Renal cortical epithelial cell (primary cell): ENCODE results near the gene CD81. TPM values are rescaled to one million over a fixed set of nuclear protein-coding genes. Genes with fewer than 3 reads are reported as not detected.

ENCODE experiments used
- DNase-seq: peaks from one replicate; pipeline ENCODE4 v3.0.0-alpha.2; 2011; ENCODE audit warnings: low read depth
- total RNA-seq: library from RNA; depleted of rRNA; stranded (reverse); fragments of >200 nt; gene quantifications from 2 replicates; pipeline ENCODE4 v1.2.3, GENCODE V29; 2014

CD81 gene
- total RNA-seq, 1 donor from 2014 or later: 666 TPM

DNA sequence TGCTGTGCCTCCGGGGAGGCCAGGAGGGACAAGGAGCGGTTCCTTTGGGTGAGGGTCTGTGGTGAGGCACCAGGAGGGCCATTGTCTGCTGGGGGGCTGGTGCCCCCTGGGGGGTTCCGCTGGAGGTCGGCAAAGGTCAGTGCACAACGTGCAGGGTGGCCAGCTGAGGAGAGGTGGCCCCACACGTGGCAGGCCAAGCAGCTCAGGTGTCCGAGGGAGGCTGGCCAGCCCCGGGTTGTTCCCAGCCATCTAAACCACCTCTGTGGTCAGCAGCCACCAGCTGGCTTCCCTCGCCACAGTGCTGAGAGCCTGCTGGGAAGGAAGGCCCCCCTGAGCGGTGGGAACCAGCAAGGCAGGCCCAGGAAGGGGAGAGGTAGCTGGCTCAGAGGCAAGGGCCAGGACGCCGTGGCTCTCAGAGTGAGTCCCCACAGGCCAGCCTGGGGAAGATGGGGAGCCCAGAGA is 27.7 kb downstream of the CD81 start:
- no peak for DNase-seq

DNA sequence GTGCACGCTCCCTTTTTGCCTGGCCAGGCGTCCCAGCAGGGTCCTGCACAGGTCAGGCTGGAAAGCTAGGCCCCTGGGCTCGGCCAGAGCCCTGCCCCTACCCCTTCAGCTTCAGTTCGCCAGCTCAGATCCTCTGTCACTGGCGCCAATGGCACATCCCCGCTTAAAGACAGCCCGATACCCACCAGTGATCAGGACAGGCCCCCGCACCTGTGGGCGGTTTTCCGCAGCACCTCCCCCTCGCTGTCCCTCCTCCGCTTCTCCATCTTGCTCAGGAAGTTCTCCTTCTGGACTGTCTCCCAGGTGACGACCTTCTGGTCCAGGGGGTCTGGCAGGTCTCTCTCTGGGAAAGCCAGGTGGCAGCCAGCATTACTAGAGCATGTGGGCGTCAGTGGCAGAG is 29.3 kb downstream of the CD81 start:
- DNase-seq: no peak

DNA sequence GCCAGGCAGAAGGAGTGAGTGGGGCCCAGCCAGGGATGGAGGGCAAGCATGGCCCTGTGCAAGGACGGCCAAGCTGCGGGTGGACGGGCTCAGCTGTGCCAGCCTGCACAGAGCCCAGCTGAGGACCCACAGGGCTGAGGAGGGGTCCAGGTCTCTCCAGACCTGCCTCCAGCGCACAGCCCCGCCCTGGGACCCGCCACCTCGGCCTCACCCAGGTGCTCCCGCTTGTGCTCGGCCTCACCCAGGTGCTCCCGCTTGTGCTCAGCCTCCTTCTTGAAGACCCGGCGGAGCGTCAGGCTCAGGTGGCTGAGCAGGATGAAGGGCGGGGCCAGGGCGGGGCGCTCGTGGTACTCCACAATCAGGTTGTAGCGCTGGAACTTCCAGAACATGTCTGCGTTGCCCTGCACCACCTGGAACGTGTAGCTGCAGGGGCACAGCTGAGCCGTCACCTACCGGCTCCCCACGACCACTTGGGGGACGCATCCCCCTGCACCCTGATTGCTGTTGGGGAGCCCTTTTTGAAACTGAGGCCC is 29.8 kb downstream of the CD81 start:
- DNase-seq: no peak

DNA sequence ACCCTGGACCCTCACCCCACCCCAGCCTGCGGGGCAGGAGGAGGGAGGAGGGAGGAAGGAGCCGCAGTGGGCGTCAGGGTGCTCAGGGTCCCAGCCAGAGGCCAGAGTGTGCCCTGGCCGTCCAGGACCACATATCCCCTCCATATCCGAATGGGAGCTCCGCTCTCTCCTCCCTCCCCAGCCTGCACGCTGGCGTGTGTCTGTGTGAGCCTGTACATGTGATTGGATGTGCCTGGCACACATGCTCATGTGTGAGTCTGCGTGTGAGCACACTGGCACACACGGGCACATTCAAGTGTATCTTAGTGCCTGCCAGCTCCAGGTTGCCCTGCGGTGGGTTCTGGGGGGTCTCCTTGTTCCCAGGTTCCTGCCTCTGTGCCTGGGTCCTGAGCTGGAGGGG is 31.6 kb downstream of the CD81 start:
- DNase-seq: no peak

DNA sequence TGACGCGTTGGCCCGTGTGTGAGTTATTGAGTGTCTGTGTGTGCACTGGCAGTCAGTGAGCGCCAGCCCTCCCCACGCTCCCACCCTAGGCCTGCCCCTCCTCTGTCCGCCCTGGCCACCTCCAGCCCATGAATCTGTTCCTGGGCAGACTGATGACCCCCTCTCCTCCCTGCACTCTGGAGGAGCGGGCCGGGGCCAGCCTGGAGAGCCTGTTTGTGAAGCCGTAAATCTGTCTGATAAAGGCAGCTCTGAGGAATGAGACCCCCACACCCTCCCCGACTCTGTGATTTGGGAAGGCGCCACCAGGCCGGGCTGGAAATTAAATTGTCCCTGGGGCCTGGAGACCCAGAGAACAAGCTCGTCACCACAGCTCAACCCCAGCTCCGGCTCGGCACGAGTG is 32.0 kb downstream of the CD81 start:
- DNase-seq: no peak

DNA sequence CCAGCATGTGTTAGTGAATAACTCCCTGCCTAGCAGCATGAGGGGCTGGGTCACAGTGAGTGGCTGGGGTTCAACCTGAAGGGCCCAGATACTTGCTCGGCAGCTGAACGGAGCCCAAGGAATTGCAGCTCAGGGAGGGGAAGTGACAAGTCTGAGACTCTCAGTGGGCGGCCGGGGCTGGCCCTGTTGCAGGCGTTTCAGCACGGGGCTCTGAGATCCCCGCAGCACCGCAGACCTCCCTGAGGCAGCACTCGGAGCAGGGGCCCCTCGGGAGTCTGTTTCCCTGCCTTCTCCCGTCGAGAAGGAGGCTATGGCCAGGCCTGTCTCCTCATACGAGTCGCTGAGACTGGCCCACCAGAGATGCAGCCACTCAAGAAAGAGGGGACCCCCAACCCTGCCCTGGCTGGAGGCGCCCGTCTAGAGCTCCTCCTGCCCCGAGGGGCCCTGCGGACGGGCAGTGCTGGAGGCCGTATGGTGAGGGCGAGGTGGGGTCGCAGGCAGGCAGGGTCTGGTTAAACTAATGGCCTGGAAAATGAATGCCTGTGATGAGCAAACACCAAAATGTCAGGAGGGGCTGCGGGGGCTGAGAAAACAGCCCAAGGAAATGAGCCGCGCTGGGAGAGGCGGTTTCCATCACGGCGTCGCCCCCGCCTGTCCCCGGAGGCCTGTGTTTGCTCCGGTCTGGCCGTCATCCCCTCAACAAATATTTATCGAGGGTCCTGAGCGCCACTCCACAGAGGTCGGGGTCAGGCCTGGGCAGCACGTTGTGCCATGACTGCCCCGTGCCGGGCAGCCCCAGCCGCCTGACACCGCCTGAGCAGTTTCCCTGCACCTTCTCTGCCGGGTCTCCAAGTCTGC is 32.7 kb downstream of the CD81 start:
- DNase-seq: no peak

DNA sequence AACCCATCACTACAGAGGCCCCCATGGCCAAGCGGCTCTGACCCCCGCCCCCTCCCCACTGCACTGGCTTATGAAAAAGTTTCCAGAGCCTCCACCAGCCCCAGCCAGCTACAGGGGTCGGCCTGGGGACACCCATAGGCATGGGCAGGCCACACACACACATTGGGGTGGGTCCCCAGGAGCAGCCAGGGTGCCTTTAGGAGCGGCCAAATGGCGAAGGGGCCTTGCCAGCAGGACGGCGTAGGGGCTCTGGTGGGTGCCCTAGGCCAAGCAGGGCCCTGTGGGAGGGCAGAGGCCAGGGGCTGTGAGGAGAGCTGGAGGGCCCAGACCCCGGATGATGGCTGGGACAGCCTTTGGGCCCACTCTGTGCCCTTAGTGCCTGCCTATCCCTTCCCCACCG is 33.5 kb downstream of the CD81 start:
- no peak for DNase-seq

DNA sequence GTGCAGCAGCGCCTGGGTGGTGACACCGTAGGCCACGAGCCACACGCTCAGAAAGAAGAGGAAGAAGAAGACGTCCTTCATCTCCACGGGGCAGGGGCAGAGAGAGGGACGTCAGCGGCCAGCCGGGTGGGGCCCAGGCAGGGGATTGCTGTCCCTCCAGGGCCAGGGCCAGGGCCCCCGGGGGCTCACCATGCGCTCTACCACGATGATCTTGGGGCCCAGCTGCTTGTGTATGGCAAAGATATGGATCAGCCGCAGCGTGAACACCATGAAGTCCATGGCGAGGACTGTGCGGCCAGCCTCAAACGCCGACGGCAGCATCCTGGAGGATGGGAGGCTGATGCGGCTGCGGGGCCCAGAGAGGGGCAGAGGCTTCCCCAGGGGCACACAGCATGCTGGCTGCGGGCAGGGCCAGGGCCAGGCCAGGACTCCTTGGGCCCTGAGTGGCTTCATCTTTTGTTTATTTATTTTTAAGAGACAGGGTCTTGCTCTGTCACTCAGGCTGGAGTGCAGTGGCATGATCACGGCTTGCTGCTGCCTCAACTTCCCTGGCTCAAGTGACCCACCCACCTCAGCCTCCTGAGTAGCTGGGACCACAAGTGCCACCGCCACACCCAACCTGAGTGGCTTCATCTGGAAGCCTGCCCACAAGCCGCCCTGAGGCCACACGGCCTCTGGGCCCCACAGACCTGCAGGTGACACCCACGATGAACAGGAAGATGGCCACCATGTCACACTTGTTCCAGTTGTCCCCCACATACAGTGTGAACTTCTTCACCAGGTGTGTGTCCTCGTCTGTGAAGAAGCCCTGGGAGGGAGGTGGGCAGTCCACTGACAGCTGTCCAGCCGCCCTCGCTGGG is 34.6 kb downstream of the CD81 start:
- no peak for DNase-seq

DNA sequence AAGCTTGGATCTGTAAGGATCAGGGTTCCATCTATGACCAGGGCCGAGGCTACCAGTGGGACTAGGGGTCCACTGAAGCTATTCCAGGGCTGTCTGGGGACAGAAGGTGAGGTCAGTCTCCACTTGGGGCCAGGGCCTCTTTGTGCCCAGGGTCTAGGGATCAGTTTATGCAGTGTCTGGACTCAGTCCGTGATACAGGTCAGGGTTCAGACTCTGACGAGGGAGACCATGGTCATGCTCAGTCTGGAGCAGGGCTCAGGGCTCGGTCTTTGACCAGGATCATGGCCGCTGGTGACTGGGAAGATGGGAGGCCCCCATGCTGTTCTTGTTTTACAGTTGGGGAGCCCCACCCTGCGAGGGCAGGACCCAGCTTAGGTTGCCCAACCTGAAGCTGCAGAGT is 35.2 kb downstream of the CD81 start:
- DNase-seq: no peak

DNA sequence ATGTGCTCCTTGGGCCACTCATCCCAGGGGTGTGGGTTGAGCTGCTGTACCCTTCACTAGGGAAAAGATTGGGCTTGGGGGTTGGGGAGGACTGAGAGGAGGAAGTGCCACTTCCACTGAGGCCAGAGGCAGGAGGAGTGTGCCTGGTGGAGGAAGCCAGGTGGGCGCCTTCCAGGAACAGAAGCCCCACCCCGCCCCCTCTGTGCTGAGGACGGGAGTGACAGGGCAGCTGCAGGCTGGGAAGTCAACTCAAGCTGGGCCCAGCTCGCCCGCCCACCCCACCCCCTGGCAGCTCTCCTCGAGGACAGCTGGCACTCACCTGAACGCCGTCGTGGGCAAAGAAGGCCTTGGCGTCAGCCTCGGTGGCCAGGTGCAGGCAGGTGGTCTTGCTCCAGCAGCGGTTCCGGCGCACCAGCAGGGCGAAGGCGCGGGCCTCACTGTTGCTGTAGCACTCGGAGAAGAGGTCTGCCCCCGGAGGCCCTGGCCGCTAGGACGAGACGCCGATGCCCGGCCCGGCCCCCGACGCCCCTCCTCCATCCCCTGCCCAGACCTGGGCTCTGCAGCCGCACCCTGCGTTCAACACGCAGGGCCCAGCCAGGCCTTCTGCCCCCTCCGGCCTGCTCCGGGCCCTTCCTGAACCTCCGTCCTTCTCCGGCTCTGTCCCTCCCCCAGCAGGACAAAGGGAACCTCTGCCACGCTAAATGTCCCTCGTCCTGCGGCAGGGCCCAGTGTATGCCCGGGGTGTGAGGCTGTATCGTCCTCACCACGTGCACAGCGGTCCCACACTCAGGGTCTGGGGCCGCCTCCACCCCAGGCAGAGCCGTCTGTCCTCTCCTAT is 36.9 kb downstream of the CD81 start:
- DNase-seq: no peak

DNA sequence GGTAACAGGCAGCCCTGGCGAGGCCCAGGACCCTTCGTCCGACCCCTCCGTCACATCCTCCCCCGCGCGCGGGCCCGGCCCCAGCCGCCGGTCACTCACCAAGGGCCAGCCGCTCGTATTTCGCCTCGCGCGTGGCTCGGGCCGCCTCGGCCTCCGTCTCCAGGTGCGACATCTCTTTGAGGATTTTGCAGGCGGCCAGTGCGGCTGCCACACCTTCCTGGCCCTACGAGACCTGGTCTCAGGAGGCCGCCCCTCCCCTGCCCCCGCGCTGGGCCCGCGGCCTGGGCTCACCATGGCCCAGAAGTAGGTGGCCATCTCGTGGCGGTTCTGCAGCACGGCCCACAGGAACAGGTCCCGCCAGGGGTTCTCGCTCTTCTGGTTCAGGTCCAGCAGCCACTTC is 37.5 kb downstream of the CD81 start:
- no peak for DNase-seq

DNA sequence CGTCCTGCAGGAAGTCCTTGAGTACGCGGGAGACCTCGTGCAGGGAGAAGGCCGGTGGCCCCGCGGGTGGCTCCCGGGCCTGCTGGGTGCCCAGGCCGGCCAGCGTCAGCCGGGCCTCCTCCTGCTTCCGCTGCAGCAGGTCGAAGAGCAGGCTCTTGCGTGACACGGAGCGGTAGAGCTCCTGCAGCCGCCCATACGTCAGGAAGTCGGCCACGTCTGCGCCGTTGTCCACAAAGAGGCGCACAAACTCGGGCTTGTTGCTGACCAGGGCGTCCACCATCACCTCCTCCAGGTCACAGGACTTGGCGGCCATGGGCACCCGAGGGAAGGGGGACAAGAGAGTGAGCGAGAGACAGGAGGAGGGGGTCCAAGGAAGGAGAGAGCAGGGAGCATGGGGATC is 38.1 kb downstream of the CD81 start:
- DNase-seq: no peak

DNA sequence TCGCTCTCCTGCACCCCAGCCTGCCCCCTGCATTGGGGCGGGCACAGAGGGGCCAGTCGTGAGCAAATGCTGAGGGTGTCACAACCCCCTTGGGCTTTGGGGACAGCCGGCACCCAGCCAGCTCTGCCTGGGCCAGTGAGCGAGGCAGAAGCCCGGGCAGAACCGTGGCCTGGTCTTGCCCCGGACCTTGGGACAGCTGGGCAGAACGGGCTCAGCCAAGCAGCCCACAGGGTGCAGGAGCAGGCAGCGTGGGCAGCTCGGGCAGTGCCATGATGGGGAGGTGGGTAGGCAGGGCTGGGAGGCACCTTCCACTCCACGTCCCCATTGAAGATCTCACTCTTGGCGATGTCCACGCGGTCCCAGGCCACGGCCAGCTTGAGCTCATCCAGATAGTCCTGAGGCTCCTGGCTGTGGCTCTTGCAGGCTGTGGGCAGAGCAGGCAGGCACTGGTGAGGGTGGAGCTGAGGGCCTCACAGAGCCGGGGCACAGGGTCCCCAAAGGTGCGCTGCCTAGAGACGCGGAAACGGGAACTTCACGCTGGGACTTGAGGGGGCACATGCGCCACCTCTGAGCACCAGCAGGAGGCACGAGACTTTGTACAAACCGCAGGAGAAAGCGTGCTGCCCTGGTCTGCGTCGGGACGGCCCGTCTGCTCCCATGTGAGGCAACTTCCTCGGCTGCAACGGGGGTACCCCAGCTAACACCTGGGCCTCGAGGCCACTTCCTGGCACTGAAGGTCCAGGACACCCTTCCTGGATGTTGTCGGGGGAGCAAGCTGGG is 38.7 kb downstream of the CD81 start:
- DNase-seq: no peak

DNA sequence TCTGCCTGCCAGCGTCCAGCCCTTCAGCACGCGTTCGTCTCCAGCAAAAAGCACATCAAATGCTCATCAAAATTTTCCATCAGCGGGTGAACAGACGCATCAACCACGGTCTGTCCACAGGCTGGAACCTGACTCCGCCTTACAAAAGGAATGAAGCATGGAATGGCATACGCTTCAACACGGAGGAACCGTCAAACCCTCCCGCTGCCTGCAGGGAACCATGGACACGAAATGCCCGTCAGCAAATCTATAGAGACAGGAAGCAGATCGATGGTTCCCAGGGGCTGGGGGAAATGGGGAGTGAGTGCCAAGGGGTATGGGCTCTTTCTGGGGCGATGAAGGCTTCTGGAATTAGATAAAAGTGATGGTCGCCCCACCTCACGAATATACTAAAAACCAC is 39.7 kb downstream of the CD81 start:
- DNase-seq: no peak

DNA sequence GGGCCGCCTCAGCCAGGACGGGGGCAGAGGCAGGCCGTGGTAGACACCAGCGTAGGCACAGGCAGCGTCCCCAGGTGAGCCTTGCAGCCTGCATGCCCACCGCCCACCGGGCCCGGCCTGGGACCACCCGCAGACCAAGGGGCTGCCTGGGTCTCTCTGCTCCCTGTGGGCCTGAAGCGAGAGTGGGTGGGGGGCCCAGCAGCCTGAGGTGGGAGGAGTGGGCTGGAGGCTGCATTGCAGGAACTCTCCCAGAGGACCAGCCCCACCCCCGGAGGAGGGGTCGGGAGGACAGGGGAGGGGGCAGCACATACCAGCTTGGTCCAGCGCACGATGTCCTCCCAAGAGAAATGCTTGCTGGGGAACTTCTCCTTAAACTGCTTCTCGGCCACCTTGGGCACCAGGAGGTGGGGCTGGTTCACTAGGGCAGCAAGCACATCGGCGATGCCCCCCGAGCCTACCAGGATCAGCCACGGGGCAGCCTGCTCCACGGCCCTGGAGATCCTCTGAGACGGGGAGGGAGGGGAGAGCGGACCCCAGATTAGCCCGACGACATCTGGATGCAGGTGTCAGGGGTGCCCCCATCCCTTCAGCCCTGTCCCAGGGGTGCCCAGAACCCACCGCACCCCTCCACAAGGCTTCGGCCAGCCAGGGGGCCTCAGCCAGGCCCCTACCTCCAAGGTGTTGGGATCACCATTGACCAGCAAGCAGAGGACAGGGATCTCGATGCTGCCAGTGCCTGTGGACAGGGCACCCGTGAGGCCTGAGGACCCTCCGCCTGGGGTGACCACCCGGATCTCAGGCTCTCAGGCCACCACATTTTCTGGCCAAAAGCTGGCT is 41.0 kb downstream of the CD81 start:
- no peak for DNase-seq

DNA sequence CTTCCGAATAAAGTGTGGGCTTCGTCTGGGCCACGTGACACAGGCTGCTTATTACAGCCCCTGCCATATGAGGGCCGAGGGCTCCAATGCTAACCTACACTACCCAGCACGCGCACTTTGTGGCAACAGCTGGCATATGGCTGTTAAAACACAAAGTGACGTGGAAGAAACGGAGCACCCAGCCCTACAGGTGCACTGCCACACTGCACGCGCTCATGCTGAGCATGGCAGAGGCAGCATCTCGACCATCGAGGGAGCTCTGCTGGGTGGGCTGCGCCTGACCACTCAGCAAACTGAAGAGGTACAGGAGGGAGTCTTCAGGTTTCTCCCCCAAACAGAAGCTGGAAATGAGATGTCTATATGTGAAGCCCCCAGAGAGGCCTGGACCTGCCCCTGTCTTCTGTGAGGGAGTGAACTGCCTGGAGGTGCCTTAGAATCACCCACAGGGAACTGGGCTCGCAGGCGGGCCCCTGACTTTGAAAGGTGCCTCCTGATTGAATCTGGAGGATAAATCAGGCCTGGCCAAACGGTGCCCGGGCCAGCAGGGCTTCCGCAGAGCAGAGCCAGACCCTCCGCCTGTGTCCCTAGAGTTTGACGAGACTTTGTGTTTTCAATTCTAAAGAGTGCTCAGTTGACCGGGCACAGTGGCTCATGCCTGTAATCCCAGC is 41.7 kb downstream of the CD81 start:
- no peak for DNase-seq

DNA sequence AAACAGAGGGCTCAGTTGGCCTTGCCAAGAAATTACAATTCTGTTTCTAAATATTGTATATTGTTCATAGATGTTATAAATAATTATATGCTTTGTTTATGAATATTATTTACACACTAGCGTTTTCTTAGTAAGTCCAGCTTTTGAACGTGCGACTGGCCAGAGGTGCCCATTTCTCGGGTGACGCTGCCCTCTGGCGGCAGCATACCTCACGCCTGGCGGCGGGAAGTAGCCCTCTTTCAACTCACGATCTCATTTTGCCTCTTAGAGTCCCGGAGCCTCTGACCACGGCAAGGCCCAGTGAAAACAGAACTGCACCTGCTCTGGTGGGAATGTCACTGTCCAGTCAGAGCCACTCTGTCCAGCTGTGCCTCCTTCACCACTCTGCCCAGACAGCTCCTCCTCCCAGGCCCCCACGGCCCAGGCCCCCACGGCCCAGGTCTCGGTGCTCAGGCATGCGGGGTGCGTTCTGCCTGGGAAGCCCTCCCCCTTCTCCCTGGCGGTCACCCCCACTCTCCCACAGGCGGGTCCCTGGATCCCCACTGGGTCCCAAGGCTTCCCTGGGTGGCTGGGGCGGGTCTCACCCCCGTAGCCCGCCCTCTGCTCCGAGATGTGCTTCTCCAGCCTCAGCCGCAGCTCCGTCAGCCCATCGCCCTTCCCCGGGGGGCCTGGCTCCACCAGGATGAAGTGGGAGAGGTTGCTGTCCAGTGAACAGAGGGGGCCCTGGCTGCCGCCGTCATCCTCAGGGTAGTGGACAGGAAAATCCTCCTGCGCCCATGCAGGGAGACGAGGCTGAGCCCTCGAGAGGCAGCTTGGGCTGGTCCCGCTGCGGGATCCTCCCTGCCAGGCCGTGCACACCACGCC is 42.8 kb downstream of the CD81 start:
- DNase-seq: peak; percentile 60

DNA sequence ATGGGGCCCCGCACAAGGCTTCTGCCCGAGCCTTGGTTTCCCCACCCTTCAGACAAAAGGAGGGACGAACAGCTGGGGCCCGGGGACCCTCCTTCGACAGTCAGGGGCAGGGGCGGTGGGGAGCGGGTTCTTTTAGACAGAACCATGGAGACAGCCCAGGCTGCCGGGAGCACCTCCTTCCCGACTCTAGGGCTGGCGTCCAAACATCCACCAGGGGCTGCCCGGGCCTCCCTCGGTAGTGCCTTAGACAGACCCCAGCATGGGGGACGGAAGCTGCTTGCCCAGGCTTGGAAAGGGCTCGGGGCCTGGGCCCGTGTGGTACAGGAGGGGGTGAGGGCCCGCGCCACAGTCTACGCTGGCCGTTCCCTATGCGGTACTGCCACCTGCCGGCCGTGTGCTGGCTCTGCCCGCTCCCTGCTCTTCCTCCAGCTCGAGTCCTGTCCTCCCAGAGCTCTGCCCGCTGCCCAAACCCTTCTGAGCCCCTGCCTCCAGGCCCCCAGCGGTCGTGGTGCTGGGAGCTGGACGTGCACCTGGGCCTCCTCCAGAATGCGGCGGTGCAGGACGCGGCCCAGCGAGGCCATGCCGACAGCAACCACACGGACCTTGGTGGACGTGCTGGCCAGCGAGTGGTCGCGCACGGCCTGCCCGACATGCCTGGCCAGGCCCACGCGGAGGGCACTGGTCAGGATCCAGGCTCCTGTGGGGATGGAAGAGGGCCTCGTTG is 43.6 kb downstream of the CD81 start:
- DNase-seq: peak; percentile 18
